ENCODE results near the gene ITSN2.

- TF ChIP-seq, protein P1, sequence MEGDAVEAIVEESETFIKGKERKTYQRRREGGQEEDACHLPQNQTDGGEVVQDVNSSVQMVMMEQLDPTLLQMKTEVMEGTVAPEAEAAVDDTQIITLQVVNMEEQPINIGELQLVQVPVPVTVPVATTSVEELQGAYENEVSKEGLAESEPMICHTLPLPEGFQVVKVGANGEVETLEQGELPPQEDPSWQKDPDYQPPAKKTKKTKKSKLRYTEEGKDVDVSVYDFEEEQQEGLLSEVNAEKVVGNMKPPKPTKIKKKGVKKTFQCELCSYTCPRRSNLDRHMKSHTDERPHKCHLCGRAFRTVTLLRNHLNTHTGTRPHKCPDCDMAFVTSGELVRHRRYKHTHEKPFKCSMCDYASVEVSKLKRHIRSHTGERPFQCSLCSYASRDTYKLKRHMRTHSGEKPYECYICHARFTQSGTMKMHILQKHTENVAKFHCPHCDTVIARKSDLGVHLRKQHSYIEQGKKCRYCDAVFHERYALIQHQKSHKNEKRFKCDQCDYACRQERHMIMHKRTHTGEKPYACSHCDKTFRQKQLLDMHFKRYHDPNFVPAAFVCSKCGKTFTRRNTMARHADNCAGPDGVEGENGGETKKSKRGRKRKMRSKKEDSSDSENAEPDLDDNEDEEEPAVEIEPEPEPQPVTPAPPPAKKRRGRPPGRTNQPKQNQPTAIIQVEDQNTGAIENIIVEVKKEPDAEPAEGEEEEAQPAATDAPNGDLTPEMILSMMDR (IDR thresholded peaks at IDR 0.05) = no peak
- TF ChIP-seq, protein P2, sequence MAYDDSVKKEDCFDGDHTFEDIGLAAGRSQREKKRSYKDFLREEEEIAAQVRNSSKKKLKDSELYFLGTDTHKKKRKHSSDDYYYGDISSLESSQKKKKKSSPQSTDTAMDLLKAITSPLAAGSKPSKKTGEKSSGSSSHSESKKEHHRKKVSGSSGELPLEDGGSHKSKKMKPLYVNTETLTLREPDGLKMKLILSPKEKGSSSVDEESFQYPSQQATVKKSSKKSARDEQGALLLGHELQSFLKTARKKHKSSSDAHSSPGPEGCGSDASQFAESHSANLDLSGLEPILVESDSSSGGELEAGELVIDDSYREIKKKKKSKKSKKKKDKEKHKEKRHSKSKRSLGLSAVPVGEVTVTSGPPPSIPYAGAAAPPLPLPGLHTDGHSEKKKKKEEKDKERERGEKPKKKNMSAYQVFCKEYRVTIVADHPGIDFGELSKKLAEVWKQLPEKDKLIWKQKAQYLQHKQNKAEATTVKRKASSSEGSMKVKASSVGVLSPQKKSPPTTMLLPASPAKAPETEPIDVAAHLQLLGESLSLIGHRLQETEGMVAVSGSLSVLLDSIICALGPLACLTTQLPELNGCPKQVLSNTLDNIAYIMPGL (CRISPR knock-in tag; IDR thresholded peaks at IDR 0.05) = no peak
- TF ChIP-seq TP53 (CRISPR knock-in tag; IDR thresholded peaks at IDR 0.05) (no peak), ZNF263 (CRISPR knock-in tag; IDR thresholded peaks at IDR 0.05; ENCODE audit: low read depth) (no peak), USF1 (CRISPR knock-in tag; IDR thresholded peaks at IDR 0.05) (no peak), FOXK1 (CRISPR knock-in tag; IDR thresholded peaks at IDR 0.05) (no peak), SP1 (CRISPR knock-in tag; conservative IDR thresholded peaks at IDR 0.05) (no peak)
- TF ChIP-seq, protein P3, sequence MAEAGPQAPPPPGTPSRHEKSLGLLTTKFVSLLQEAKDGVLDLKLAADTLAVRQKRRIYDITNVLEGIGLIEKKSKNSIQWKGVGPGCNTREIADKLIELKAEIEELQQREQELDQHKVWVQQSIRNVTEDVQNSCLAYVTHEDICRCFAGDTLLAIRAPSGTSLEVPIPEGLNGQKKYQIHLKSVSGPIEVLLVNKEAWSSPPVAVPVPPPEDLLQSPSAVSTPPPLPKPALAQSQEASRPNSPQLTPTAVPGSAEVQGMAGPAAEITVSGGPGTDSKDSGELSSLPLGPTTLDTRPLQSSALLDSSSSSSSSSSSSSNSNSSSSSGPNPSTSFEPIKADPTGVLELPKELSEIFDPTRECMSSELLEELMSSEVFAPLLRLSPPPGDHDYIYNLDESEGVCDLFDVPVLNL (CRISPR knock-in tag; IDR thresholded peaks at IDR 0.05; ENCODE audit: borderline replicate concordance, low read depth) = no peak
These were observed 168.5 kb downstream of the ITSN2 start for GRCh38 chr2:24191848-24192247.

Data from WTC11 (cell line).